Measurements from ENCODE around the gene RPL10.

The RPL10 gene

GRCh38 chrX:154449618-154450017 is 51.4 kb downstream of the RPL10 start:
- no peak for DNase-seq (ENCODE audit: low read depth)

DNA sequence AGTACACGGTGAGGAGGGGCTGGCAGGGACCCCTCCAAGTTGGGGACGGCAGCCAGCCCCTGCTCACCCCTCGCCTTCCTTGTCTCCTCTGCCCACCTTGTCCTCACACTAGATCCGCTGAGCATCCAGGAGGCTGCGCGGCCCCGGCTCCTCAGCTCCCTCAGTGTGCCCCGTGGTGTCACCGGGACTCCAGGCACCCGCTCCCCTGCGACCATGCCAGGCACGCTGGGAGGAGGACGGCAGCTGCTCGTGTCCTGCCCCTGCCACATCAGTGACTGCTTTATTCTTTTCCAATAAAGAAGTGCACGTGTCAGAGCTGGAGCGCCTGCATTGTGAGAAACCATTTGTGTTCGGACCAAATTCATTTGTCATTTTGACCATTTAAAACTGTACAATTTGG is 52.1 kb downstream of the RPL10 start:
- DNase-seq (ENCODE audit: low read depth), result no peak
